Fibroblast of skin of abdomen (primary cell): ENCODE measurements around the gene ADAM10.

Source experiments
- DNase-seq: peaks from one replicate; pipeline ENCODE4 v3.0.0-alpha.2; 2013

Gene ADAM10

DNA sequence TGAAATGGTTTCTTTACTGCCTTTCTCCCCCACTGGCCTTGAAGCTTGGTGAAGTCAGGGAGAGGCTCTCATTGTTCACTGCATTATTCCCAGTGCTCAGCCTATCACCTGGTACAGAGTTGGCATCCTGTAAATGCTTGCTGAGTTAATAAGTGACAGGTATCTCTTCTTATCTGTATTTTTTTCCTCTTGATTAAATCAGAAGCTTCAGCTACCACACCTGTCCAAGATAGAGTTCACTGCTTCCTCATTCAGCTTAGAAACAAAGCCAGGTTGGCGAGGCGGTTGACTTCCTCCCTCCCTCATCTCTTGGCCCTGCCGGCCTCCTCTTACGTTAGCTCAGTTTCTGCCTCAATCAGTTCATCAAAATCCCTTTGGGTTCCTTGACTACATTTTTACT lies 174.9 kb downstream of the ADAM10 start:
- no peak for DNase-seq

DNA sequence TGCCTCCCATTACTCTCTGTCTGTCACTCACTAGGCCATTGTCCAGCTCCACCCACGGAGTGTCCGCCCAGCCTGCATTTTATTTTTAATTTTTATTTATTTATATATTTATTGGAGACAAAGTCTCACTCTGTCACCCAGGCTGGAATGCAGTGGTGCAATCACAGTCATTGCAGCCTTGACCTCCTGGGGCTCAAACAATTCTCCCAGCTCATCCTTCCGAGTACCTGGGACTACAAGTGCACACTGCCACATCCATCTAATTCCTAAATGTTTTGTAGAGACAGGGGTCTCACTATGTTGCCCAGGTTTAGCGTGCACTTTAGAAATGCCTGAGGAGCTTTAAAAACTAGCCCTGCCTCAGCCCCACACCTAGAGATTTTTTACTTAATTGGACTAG lies 176.2 kb downstream of the ADAM10 start:
- no peak for DNase-seq

GRCh38 chr15:58572521-58572920 lies 177.0 kb downstream of the ADAM10 start:
- no peak for DNase-seq

GRCh38 chr15:58571491-58571890 lies 178.0 kb downstream of the ADAM10 start:
- no peak for DNase-seq

GRCh38 chr15:58569455-58569854 lies 180.1 kb downstream of the ADAM10 start:
- DNase-seq, result no peak

DNA sequence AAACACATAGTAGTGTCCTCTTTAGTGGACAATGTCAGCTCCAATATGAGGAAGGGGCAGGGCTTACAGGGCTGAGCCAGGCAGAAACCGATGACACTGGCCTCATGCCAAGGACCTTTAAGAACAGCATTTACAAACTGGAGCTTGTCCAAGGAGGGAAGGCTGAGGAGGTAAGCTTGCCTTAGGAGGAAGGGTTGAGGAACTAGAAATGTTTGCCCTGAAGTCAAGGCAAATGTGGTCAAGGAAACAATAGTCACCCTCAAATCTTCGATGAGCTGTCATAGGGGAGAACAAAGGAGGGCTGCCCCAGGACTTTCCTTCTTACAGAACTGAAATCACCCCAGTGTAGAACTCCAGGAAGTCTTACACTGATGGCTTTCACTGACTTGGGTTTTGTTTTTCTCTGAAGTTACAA lies 181.3 kb downstream of the ADAM10 start:
- no peak for DNase-seq

DNA sequence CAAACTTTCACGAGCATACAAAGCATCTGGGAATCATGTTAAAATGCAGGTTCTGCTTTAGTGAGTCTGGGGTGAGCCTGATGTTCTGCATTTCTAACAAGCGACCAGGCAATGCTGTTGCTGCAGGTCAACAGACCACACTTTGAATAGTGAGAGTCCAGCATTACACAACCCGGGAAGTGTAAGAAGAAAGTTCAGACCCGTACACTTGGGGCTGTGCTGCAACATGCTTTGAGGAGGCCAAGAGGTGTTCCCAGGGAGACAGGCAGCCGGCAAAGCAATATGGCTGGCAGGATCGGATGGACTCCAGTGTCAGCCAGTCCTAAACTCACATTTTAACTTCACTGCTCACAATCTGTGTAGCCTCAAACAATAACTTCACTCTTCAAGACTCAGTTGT lies 183.5 kb downstream of the ADAM10 start:
- no peak for DNase-seq

- no peak for DNase-seq
Observed at GRCh38 chr15:58565619-58566018, 183.9 kb downstream of the ADAM10 start.

- DNase-seq, result no peak
Observed at GRCh38 chr15:58564981-58565380, 184.5 kb downstream of the ADAM10 start.

GRCh38 chr15:58562135-58562534 lies 187.4 kb downstream of the ADAM10 start:
- DNase-seq, result no peak

- no peak for DNase-seq
Observed at GRCh38 chr15:58561321-58561720, 188.2 kb downstream of the ADAM10 start.

DNA sequence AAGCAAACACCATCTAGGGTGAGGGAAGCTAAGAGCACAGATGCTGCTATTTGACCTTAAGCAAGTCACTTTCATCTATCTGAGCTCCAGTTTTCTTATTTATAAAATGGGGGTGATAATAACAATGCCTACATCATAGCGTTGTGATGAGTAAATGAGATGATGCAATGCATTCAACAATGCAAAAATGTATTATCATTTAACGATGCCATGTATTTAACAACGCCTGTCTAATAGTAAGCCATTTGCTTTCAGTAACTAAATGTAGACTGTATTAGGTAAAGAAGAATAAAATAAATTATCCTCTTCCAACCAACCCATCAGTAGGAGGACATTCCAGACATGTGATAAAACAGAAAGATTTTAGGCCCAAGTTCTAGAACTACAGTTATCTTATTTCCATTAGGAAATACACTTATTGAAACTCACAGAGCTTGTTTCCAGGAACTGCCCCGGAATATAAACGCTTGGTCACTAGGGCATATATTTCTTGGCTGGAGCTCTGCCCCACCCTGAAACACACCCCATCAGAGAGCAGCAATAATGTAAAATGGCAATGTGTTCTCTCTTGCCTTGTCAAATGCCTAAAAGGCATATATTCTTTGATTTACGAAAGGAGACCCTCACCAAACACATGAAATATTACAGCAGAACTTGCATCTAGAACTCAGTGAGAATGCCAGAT lies 189.5 kb downstream of the ADAM10 start:
- no peak for DNase-seq

DNA sequence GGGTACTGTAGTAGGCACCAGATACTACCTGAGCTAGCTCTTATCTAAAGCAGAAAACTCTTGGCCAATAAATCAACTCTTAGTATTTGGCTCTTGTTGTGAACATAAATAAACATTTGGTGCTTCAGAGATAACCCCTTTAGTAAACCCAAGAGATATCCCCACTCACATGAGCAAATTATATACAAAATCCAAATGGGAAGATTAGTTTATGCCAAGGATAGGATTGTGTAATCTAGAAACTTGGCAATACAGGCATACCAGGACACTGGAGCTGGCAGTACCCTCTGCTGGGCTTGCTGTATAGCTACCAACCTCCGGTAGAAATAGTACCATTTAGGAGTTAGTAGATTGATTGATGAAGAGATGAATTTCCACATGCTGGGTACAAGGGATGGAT lies 190.7 kb downstream of the ADAM10 start:
- DNase-seq, result no peak

DNA sequence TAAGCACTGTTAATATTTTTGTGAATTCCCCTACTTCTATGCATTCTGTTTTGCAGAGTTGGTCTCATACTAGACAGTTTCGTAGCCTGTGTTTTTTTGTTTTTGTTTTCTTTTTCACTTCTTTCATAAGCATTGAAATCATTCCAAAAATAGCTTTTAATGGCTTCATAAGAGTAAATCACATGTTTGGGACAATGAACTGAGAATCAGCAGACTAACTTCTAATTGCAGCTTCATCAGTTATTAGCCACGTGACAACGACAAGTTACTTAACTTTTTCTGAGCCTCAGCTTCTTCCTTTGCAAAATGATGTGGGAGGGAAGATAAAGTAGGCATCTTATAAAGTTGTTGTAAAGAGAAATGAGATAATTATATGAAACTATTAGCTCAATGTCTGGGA lies 193.0 kb downstream of the ADAM10 start:
- no peak for DNase-seq

GRCh38 chr15:58556028-58556361 lies 193.5 kb downstream of the ADAM10 start:
- DNase-seq, result no peak

GRCh38 chr15:58555162-58556027 lies 194.1 kb downstream of the ADAM10 start:
- DNase-seq, result peak; percentile 8

GRCh38 chr15:58554758-58555157 lies 194.7 kb downstream of the ADAM10 start:
- no peak for DNase-seq

GRCh38 chr15:58553365-58553918 lies 196.1 kb downstream of the ADAM10 start:
- no peak for DNase-seq

GRCh38 chr15:58552505-58553364 lies 196.8 kb downstream of the ADAM10 start:
- DNase-seq, result no peak

GRCh38 chr15:58551764-58552504 lies 197.6 kb downstream of the ADAM10 start:
- DNase-seq, result peak; percentile 92

DNA sequence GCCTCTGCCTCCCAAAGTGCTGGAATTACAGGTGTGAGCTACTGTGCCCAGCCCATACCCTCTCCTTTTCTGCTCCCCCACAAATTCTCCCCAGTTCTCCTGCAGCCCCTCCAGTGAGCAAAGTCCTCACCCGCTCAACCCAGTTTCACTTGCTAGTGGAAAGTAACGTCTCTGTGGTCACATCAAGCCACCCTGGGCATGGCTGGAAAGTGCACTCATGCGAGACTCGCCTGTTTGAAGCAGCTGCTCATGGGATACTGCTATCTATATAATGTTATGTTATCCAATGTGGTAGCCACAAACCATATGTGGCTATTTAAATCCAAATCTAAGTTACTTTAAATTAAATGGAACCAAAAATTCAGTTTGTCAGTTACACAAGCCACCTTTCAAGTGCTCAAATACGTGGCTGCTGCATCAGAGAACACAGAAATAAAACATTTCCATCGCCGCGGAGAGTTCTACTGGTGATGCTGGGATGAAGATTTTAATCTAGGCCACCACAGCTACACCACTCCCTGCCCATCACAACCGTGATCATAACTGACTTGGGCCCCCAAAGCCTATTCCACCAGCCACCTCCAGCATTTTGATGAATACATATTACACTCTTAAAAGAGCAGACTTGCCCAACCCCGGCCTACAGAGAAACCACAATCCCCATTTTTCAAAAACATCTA lies 198.3 kb downstream of the ADAM10 start:
- no peak for DNase-seq

DNA sequence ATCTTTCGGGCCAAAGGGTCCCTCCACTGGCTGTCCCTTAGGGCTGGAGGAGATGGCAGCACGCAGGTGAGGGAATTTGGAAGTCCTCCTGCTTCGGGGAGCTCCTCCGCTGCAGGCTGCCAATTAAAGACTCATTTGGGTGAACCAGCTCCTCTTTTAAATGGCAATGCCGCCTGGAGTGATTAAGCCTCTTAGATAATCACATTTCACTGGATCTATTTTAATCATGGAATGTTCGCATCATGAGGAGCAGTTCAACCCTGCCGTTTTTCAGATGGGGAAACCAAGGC lies 199.8 kb downstream of the ADAM10 start:
- no peak for DNase-seq
